ENCODE data around the gene PHLPP1.

DNA sequence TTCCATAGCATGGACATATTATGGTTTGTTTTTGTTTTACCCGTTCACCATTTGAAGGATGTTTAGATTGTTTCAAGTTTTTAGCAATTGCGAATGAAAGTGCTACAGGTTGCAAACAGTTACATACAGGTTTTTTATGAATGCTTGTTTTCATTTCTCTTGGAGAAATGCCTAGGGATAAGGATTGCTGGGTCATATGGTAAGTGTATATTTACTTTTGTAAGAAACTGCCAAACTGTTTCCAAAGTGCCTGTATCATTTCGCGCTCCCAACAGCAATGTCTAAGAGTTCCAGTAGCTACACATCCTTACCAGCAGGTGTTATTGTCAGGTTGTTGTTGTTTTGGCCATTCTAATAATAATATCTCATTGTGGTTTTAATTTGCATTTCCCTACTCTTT lies 251.7 kb downstream of the PHLPP1 start:
- TF ChIP-seq, protein P1, sequence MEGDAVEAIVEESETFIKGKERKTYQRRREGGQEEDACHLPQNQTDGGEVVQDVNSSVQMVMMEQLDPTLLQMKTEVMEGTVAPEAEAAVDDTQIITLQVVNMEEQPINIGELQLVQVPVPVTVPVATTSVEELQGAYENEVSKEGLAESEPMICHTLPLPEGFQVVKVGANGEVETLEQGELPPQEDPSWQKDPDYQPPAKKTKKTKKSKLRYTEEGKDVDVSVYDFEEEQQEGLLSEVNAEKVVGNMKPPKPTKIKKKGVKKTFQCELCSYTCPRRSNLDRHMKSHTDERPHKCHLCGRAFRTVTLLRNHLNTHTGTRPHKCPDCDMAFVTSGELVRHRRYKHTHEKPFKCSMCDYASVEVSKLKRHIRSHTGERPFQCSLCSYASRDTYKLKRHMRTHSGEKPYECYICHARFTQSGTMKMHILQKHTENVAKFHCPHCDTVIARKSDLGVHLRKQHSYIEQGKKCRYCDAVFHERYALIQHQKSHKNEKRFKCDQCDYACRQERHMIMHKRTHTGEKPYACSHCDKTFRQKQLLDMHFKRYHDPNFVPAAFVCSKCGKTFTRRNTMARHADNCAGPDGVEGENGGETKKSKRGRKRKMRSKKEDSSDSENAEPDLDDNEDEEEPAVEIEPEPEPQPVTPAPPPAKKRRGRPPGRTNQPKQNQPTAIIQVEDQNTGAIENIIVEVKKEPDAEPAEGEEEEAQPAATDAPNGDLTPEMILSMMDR (IDR thresholded peaks at IDR 0.05) = no peak
- no peak for TF ChIP-seq POLR2A (IDR thresholded peaks at IDR 0.05)
